GM23338 (cell line): ENCODE data around the gene FIGN.

Experiments used
- CTCF ChIP-seq, 2 experiments: fragments of 200-600 bp in 1 of 2; sonication (generic) in 1 of 2; conservative IDR thresholded peaks; 2 replicates each; pipeline versions ENCODE4 v1.5.1 to v1.6.1; 2016 to 2017; ENCODE audit warnings: antibody characterized with exemption in 2 of 2, low read depth in 2 of 2, mild to moderate bottlenecking in 2 of 2, moderate library complexity in 1 of 2
- EZH2 ChIP-seq: fragments of 200-600 bp; sonication (generic); IDR thresholded peaks from one replicate; pipeline ENCODE4 v1.8.0; 2017; ENCODE audit warnings: antibody characterized with exemption, mild to moderate bottlenecking, low read depth; ENCODE audit not compliant: unreplicated experiment
- EZH2phosphoT487 ChIP-seq: fragments of 200-600 bp; sonication (generic); IDR thresholded peaks from one replicate; pipeline ENCODE4 v1.8.1; 2018; ENCODE audit warnings: antibody characterized with exemption; ENCODE audit not compliant: unreplicated experiment
- STAT1 ChIP-seq: IDR thresholded peaks from one replicate; pipeline ENCODE4 v1.6.1; 2016; ENCODE audit warnings: antibody characterized with exemption; ENCODE audit not compliant: unreplicated experiment

DNA sequence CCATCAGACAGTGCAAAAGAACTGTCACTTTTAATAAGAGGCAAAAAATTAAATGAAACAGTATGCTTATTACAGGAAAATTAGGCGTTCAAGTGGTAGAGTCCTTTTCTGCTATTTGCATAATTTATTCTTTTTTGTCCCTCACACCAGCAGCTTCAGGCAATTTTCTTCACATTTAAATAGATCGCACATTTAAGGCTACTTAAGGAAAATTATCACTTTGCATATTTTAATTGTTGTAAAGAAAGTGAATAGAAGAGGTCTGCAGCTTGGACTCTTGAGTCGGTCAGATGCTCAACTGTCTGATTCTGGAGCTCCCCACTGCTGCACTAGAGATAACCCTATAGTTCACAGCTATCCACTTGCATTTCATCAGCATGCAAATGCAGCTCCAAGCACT lies 141.3 kb downstream of the FIGN start:
- TF ChIP-seq CTCF (conservative IDR thresholded peaks at IDR 0.05; ENCODE audit: low read depth in 2 of 2) (no peak), STAT1 (no peak), EZH2 (no peak), EZH2phosphoT487 (no peak)
